ENCODE measurements around the gene BMP7.

The BMP7 gene

DNA sequence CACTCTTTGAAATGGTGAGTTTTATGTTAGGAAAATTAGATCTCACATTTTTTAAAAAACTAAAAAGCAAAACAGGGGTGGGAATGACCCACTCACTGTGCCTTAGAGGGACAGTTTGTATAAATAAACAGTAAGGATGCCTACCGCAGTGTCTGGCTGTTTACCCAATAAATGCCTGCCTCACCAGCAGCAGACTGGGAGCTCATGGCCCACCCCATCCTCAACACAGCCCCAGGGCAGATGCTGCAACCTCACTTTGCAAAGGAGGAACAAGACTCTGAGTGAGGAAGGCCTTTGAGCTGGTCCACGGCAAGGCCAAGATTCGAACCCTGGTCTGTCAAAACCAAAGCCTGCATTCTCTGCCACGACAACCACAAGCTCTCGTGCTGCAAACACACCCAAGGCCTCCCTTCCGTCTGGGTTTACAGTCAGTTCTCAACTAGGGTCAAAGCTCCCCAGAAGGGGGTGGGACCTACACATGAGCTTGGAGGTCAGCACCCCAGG, 77.8 kb downstream of the BMP7 start:
- no peak for DNase-seq

DNA sequence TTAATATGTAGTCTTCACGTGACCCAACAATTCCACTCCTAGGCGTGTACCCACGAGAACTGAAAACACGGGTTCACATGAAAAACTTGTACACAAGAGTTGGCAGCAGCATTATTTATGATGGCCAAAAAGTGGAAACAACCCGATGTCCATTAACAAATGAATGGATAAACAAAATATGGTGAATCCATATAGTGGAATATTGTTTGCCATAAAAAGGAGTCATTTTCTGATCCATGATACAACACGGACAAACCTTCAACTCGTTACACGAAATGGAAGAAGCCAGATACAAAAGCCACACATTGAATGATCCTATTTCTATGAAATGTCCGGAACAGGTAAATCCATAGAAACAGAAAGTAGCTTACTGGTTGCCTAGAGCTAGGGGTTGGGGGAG, 78.4 kb downstream of the BMP7 start:
- no peak for DNase-seq

DNA sequence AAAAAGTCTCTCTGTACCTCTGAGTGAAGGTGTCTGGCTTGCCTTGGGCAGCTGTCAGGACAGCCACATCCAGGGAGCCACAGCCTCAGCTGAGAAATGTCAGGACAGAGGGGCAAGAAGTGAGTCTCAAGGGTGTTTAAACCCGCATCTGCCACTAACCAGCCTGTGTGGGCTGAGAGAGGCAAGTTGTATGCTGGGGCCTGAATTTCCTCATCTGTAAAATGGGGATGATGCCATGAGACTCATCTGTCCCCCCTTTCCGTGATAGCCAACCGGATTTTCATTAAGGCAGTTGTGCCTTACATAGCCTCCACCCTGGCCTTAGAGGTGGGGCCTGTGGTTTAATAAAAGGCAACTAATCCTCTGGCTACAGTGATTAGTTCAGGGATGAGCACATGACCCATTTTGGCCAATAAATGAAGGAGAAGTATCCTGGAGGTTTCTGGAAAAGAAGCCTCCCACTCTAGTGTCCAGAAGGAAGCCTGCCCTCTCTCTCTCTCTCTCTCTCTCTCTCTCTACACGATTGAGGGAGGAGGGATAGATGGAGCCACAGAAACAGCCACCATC, 79.3 kb downstream of the BMP7 start:
- DNase-seq = no peak

DNA sequence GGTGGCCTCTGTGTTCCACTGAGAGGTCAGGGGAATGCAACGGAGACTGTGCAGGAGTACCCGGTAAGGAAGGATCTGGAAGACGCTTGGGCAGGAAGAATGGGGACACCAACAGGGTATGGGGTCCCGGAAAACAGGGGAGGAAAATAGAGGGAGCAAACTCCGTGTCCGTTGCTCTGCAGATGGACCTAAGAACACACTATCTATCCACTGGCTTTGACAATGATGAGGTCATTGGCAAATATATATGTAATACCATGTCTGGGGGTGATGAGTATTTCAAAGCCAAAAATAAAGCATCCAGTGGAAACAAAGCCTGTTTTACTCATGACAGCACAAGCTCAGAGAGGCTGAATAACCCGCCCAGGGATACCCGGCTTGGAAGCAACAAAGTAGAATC, 80.2 kb downstream of the BMP7 start:
- DNase-seq = no peak

DNA sequence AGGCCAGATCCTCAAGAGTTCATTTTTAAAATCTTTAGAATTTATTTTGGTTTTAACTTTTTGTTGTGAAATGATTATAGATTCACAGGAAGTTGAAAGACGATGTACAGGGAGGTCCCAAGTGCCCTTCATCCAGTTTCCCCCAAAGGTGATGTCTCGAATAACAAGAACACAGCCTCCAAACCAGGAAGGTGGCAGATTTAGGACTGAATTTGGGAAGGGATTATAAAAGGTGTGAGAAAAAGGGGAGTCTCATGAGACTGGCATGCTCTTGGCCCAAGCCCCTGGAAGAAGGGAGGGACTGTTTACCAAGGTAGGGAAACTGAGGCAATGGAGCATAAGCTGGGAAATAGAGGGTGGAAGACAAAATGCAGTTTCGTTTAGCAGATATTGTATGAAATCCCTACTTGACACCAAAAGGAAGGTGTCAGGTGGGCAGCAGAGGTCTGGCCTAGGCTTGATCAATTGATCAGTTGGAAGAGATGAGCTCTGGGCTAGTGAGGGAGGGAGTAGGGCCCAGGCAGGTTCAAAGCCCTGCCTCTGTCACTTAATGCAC, 81.2 kb downstream of the BMP7 start:
- DNase-seq = no peak

DNA sequence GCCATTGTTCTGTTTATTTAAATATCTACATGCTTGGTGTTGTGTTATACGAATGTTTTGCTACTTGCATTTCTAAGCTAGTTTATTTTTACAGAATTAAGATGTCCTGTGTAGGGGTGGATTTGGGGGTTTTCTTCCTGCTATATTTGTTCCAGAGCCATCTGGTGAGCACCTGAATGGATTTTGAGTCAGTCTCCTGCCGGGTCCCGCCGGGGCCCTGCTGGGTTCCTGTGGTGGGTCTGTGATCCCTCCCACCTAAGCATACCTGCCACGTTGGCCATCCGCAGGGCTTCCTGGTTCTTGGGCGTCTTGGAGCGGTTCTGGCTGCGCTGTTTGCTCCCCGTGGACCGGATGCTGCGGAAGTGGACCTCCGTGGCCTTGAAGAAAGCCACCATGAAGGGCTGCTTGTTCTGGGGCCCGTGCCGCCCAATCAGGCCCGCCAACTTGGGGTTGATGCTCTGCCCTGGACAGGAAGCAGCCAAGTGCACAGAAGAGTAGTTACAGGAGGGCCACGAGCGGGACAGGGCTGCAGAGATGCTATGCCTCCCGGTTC, 82.9 kb downstream of the BMP7 start:
- no peak for DNase-seq

DNA sequence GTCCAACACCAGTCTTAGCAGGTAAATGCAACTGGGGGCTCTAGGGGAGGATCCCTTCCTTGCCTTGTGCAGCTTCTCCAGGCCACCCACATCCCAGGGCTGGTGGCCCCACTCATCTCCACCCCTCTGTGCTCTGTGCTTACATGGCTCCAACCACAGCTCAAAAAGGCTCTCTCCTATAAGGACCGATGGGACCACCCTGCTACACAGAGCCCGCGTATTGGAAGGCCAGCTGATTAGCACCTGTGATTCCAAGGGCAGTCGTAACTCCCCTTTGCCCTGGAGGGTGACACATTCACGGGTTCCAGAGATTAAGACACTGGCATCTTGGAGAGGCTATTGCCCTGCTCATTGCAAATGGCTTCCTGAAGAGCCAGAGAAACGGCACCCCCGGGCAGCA, 84.8 kb downstream of the BMP7 start:
- no peak for DNase-seq

DNA sequence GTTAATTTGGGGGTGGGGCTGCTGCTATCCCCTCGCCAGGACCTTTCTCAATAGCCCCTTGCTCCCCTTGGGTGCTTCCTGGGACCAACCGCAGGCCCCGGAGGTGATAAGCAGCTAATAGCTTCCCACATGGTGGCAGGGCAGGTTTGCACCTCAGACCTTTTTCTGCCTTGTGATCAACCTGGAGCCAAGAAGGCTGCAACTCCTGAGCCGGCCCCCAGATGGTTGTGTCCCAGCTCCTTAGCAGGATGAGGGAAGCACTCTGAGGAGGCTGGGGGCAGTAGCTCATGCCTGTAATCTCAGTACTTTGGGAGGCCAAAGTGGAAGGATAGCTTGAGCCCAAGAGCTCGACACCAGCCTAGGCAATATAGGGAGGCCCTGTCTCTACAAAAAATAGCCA, 85.5 kb downstream of the BMP7 start:
- DNase-seq = no peak

DNA sequence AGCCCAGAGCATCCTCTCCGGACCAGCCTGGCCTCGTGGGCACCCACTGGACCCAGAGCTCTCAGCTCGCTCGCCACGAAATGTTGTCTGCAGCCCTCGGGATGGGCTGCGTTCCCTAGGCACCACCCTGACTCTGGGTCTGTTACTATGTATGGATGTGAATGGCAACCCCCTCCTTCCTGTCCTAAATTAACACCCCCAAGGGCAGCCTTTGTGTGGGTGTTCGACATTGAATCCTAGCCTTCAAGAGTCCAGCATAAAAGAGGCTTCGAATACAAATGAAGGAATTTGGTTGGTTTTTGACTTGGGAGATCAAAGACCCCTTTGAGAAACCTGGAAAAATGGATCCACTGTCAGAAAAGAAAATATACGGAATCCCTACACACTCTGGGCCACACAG, 86.1 kb downstream of the BMP7 start:
- no peak for DNase-seq

DNA sequence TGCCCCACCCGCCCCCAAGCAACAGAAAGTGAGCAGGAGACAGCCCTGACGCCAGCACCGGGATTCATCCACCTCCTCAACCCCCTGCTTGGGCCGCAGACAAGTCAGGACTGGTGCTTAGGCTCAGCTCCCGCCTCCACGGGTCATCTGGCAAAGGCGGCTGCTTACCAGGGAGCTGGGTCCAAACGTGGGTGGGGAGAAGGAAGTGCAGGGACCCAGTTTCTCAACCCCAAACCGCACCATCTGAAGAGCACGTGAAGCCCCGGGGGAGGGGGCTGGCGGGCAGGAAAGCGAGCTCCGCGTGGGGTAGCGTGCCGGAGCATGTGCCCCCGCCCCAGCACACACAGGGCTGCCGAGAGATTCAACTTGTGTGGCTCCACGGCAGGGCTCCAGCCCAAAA, 87.2 kb downstream of the BMP7 start:
- DNase-seq = no peak

DNA sequence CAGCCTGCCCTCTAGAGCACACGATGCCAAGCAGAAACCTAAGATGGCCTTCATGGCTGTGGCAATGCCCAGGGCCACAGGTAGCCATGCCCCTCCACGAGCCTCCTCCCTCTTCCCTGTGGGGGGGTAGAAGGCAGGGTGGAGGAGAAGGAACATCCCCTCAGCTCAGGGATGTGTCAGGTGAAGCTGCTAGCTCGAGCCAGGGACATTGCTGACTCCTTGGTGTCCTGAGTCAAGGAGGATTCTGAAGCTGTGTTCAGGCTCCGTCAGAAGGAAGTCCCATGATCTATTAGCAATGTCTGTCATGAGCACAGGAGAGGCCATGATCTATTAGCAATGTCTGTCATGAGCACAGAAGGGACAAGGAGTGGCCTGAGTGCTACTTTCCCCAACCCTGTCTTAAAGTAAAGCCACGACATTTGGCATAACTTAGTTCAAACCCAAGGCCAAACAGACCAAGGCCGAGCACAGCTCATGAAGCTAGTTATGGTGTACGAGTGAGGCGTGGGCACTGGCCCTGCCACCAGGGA, 87.8 kb downstream of the BMP7 start:
- no peak for DNase-seq

DNA sequence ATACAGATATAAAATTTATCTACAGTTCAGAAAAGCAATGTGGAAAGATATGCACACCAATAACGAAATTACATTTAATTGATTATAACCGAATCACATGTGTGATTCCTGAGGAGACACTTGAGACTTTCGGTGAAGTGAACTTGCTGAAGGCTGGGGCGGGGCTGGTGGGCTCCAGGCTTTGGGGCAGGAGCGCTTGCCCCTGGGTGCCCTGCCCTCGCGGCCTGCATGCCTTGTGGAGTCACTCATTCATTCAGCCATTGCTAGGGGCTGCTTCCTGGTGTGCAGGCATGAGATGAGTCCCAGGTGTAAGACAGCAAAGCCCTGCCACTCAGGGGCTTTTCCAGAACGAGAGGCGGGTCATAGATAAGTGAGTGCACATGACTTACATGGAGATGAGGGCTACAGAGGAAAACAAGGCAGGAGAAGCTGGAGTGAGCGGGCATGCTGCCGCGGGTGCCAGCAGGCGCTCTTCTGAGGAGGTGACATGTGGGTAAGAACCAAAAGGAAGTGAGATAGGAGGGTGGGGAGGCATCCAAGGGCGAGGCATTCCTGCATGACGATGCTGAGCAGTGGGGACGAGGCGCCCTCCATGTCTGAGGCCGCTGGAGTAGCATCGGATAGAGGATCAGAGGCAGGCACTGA, 88.7 kb downstream of the BMP7 start:
- DNase-seq = no peak

DNA sequence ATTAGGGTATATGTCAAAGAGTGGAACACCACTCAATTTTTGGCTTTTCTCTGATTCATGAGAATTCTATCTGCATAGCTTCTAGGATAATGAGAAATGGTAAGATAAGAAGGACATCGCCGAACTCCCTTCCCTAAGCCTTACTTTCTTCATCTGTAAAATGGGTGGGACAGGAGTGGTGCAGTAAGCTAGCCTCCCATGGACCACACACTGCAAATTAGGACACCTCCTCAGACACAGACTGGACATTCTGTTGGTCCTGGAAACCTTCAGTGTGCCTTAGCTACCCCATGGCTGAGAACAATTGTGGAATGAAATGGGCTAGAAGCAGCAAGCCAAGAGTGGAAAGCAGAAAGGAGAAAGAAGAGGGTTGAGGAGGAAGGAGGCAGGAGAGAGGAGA, 89.6 kb downstream of the BMP7 start:
- DNase-seq = no peak

DNA sequence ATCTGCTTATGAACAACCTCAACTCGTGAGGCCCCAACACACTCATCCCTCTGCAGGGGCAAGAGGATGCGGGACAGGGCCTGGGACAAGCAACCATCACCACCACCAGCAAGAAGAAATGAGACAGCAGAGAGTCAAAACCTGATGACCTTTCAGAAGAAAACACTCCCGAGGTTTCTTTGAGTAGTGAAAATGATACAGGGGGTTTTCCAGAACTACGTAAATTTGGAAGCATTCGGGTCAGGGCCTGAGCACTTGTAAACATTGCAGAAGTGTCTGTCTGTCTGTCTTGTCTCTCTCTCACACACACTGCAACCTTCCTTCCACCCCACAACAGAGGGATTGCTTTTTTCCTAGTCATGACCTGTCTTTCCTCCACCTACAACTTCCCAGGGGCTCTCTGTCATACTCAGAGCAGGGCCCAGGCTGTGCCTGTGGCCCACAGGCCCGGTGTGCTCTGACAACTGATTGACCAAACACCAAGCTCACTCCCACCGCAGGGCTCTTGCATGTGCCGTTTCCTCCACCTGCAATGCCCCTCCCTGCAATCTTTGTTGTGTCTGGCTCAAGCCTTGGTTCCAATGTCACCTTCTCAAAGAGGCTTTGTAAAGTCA, 90.9 kb downstream of the BMP7 start:
- no peak for DNase-seq

DNA sequence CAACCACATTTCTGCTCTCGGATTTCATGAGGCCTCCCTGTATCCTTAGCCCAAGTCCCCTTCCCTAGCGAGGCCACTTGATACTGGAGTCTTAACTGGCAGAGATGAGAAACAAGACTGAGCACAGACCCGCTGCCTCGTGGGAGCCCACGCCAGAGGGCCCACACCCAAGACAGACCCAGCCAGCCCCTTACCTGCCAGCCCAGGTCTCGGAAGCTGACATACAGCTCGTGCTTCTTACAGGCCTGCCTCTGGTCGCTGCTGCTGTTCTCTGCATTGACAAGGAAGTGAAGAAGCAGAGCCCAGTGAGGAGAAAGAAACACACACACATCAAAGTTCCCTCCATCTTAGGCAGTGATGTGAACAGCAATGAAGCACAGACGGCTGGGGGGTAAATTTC, 91.7 kb downstream of the BMP7 start:
- no peak for DNase-seq

DNA sequence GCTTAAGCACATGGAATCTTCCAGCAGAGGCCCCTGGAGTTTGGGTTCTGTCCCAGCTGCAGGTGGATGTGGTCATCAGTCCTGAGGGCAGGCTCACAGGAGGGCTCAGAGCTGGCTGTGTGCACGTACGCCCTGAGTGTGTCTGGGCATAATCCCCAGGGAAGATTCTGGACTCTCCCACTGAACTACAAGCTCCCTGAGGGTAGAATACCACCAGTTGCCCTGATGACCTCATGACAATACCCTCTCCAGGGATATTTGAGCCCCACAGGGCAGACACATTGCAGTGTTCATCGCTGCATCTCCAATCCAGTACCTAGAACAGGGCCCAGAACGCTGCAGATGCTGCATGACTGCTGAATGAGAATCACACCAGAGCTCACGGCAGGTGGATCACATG, 92.5 kb downstream of the BMP7 start:
- no peak for DNase-seq

DNA sequence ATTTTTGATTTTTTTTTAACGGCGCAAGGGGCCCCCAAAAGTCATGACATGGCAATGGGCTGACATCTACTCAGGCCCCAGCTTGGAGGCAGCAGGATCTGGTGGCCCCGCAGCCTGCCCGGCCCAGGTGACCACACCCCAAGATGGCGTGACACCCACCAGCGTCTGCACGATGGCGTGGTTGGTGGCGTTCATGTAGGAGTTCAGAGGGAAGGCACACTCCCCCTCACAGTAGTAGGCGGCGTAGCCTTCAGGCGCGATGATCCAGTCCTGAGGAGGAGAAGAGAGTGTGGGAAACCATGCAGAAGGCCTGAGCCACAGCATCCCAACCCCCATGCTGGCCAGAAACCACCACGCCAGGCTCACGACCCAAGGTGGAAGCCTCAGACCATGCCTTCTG, 93.4 kb downstream of the BMP7 start:
- DNase-seq = no peak

DNA sequence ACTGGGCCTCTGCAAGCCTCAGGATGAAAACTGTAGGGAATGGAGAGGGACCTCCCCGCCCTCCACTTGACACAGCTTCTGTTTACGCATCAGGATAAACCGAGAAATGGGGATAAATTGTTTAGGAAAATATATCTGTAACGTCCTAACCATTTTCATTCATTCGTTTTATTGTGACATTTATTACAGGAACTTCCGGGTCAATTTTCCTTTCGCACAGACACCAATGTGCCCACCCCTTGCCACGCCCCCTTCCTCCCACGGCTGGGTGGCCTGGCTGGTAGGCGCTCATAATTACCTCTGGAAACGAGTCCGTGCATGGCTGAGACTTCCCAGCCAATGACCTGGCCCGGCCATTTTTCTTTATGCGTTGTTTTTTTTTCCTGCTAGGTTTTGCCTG, 96.1 kb downstream of the BMP7 start:
- no peak for DNase-seq

DNA sequence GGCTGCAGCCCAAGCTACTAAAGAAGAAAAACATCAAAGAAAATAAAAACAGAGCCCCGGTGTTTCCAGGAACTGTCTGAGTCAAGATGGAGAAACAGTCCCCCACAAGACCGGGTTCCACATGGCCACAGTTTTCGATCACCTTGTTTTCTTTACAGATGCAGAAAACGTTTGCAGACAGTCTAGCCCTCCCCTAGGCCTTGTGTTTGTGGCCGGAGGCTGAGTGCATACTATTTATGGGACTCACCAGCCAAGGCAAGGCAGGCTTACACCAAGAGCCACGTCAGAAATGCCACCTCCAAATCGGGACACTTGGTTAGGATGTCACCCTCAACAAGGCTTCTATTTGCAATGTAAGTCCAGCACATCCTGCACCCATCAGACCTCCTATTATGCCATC, 97.3 kb downstream of the BMP7 start:
- no peak for DNase-seq

DNA sequence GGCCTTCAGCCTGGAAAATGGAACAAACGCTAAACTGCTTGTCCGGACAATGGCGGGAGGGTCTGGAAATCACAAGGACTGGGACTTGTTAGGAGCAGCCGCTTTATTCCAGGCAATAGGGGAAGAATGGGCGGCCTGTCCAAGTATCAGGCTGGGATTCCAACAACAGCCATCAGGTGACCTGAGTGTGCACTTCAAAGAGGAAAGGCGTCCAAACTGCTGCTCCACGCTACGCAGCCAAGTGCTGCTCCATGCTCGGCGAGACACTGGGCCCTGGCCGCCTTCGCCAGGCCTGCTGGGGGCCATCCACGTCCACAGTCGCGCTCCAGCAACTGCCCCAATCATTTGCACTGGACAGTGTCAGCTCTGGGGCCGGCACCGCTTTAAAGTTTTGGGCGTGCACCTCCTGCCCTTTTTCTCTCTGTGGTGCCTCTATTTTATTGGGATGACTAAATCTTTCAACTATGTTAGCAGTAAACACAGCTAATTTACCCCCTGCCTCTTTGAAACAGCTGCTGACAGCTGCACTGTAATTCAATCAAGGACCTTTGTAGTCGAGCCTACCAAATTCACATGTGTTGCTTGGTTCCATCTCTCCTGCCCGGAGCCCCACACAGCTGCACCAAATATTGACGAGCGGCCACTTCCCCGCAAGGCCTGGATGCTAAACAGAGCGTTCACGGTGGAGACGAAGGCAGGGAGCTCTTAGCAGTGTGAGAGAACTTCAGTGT, 98.3 kb downstream of the BMP7 start:
- DNase-seq = no peak

DNA sequence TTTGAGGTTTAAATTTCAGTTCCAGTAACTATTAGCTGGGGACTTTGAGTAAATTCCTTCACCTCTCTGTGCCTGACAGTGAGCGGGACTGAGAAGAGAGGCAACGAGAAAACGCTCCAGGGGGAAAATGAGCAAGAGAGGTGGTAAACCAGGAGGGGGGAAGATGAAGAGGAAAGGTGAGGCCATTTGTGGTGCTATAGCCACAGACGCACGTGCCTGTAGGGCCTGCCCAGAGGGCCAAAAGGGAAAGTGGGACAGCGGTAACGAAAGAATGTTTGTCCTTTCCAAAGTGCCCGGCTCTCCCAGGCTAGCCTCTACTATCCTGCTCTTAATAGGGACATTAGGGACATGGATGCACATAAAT, 99.2 kb downstream of the BMP7 start:
- DNase-seq = no peak

DNA sequence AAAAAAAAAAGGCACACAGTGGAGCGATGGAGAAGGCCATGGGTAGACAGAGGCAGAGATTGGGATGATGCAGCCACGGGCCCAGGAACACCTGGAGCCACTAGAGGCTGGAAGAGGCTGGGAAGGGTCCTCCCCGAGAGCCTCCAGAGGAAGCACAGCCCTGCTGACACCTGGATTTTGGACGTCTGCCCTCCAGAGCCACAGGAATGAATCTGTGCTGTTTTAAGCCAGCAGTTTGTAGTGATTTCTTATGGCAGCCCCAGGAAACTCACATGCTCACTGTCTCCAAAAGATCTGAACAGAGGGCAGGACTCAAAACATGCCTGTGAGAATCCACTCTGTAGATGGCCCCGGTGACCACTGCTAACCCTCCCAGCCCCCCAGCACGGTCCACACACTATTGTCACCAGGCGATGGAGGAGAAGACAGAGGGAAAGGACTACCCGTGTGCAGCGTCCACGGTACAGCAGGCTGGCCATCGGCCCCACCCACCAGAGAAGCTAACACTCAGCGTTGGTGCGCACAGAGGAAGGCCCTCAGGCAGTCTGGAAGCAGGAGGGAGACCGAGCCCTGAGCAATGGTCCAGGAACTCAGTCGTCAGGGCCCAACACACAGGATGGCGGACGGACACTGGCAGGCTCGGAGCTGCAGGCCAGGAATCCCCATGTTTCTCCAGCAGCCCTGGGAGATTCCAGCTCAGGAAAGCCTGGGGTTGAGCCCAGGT, 99.7 kb downstream of the BMP7 start:
- no peak for DNase-seq

All from NCI-H446 (cell line).